HG02885 (cell line): Measurements from ENCODE around the gene PRKCI.
"Not testable (repeated sequence)": the region's sequence is repeated elsewhere in the genome, so short reads cannot be mapped to it uniquely, and the experiment has no call there.

ENCODE experiments used
- ATAC-seq: cut with Tn5 transposase; IDR thresholded peaks from one replicate; pipeline ENCODE4 v1.9.1; 2021; ENCODE audit warnings: mild to moderate bottlenecking; ENCODE audit not compliant: unreplicated experiment, poor library complexity

PRKCI gene

DNA sequence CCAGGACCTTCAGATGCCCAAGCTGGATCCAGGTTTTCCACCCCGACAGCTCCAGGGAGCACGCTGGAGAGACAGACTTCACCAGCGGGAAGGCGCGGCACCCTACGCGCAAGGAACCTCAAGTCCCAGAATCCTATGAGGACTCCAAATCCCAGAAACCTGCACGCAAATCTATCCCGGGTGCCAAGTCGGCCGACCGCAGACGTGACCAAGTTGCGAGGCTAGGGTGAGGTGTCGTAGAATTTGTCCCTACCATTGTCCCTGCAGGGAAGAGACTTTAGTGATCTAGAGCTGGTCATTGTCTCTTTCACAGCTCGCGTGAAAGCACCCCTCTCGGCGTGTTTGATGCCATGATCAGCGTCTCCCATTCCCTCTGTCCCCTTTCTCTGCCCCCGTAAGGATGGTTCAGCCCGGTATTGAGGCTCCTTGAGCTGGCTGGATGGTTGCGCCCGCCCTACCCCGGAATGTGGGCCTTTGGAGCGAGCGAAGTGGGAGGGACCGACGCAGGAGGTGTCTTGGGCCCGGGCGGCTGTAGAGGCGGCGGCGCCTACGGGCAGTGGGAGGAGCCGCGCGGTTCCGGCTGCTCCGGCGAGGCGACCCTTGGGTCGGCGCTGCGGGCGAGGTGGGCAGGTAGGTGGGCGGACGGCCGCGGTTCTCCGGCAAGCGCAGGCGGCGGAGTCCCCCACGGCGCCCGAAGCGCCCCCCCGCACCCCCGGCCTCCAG lies at the start of gene PRKCI:
TSS of gene PRKCI (plus strand) at position 501 of the 723 bp plus-strand sequence. CDS start 246 bp downstream, outside the sequence.
- peak; percentile 96 for ATAC-seq

DNA sequence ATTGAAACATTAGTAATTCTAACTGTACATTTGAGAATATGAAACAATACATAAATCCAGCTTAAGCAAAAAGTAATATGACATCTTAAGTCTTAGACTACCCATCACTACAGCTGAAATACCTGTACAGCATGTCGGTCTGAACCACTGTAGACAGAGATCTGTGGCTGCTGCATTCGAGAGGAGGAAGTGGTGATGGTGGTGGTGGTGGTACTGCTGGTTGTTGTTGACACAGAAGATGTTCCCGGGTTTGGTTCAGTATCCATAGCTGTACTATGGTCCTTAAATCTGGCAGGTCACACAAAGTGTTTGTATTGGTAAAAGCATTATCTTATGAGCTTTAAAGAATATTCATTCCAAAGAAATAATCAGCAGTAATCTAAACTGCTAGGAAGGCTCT lies 43.6 kb upstream of the PRKCI start:
- peak; percentile 35 for ATAC-seq

DNA sequence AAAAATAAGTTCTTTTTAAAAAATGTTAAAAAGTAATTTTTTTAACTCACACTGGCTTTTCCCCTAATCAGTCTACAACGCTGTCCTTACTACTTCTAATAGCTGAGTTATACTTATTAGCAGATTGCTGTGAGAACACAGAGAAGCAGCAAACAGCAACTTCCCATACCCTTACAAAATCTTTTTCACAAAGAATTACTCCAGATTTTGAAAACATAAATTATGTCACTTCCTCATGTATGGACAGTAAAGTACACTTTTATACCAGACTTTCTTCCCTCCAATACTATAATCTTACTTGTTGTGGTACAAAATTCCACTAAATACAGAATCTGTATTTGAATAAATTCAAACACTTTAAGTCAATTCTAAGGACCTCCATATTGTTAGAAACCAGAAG lies 42.8 kb upstream of the PRKCI start:
- ATAC-seq: no peak

DNA sequence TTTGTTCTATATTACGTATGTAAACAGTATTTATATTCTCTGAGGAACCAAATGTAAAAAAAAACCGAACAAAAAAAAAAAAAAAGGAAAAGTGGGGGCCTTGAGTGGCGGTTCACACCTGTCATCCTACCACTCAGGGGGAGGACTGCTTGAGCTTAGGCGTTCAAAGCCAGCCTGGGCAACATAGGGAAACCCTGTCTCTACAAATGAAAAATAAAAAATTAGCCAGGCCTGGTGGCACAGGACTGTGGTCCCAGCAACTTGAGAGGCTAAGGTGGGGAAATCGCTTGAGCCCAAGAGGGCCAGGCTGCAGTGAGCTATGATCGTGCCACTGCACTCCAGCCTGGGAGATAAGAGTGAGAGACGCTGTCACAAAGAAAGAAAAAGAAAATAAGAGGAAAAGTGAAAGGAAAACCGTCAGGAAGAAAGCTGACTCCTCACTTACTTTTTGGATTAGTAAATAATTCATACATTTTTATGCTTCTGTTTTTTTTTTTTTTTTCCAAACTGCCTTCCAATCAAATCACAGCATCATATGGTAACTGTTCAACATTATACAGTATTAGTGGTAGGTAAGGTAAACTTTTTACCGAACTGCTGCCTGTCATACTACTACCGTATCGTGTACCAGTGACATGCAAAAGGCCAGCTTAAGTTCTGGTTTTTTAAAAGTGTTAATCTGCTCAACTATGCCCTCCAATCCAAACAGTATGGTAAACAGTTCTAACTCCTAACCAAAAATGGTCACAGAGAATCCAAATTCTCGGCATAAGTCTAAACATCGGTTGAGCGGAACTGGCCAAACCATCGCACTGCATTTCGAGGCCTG lies 41.9 kb upstream of the PRKCI start:
- ATAC-seq: peak; percentile 31

DNA sequence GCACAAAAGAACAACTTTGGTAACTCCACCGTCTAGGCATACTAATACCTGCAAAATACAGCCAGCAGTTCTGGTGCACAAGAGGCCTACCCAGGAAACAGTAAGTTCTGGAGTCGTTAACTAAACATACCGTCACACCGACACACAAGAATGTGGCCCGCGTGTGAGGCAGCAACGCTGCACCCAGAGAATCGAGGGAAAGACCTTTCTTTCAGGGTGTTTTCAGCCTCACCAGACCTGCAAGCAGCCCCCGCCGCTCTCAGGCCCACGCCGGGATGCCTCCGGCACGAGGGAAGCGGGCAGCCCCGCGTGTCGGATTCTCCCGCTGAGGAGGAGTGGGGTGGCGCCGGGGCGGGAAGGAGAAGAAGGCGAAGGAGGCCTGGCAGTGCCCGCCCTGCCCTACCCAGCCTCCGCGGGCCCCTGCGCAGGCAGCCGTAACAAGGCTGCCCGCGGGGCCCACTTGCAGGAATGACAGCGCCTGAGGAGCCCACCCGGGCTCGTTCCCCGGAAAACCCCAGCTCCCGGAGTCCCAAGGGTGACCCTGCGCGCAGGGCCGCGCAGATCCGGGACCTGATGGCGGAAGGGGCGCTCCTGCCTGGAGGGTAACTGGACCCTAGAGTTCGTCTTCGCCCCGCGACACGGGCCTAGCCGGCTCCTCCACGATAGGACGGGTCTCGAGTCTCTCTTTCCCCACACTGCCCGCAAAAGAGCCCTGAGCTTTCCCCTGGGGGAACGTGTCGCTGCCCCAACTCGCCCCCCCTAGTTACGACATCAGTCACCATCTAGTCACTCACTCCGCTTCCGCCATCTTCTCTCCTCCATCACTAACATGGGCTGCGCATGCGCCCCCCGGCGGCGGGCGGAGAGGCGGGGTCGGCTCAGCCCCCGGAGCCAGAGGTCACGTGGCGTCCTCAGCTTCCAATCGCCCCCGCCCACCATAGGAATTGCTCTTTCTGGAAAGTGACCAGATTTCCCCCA lies 41.0 kb upstream of the PRKCI start, which contains the start of gene PHC3:
TSS of gene PHC3 (minus strand) at position 826 of the 978 bp plus-strand sequence. CDS start at position 808, 18 bp downstream.
- peak; percentile 81 for ATAC-seq

DNA sequence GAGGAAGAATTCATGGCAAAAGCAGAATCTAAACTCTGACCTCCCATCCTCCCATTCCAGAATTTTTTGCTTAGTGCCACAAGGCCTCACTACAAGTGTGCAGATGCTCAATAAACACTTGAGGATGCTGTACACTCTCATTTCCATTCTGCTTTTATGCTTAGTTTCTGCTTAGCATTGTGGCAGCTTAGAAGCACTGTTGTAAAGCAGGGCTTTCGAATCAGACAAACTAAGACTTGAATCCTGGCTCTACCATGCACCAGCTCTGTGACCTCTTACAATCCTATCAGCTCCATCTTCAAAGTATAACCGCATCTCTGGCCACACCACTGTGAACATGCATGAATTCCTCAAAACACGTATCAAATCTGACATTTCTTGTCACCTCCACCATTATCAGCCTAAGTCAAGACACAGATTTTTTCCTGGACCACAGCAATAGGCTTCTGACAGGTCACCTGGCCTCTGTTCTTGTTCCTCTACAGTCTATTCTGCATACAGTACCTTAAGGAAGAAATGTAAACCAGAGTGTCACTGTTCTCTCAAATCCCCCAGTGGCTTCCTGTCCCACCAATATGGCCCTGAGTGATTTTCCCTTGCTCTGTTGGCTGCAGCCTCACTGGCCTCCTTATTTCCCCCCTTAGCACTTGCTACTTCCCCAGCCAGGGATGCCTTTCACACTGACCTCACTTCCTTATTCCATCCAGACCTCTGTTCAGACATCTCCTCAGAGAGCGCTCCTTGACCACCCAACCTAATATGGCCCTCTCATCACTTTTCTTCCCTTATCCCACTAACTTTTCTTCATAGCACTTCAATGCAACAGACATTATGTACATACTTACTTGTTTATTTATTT lies 32.6 kb upstream of the PRKCI start:
- ATAC-seq: no peak

DNA sequence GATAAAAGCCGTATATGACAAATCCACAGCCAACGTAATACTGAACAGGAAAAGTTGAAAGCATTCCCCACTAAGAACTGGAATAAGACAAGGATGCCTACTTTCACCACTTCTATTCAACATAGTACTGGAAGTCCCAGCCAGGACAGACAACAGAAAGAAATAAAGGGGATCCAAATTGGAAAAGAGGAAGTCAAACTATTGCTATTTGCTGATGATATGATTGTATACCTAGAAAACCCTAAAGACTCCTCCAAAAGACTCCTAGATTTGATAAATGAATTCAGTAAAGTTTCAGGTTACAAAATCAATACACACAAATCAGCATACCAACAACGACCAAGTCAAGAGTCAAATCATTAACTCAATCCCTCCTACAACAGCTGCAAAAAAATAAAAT lies 26.5 kb upstream of the PRKCI start:
- not testable (repeated sequence) for ATAC-seq

DNA sequence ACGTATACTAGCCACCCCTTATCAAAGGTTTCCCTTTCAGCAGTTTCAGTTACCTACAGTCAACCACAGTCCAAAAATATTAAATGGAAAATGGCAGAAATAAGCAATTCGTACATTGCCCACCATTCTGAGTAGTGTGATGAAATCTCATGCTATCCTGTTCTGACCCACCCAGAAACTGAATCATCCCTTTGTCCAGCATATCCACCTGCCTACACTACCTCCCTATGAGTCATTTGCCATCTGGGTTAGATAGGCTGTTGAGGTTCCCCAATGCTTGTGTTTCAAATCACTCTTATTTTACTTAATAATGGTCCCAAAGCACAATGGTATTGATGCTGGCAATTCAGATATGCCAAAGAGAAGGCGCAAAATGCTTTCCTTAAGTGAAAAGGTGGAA lies 25.4 kb upstream of the PRKCI start:
- ATAC-seq: no peak

DNA sequence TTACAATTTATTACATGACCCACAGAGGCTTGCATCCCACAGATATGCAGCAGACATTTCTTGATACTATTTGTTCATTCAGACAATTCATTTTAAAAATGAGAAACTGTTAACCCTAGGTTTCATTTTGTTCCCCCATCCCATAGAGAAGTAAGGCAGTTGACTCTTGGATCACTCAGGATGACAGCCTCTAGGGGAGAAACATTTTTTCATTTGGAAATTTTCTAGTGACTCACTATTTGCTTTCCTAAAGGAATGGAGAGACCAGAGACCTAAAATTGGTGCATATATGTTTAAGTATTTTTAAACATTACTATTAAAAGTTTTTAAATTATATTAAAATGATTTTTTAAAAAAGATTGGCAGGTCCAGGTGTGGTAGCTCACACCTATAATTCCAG lies 21.2 kb upstream of the PRKCI start:
- ATAC-seq: no peak

DNA sequence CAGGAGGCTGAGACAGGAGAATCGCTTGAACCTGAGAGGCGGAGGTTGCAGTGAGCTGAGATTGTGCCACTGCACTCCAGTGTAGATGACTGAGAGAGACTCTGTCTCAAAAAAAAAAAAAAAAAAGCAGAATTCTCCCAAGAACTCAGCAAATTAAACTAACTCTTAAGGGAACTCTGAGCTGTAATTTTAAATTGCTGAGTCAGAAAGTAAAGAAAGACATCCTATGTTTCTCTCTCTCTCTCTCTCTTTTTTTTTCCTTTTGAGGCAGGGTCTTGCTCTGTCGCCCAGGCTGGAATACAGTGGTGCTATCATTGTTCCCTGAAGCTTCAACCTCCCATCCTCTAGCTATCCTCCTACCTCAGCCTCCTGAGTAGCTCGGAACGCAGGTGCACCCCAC lies 20.7 kb upstream of the PRKCI start:
- no peak for ATAC-seq

DNA sequence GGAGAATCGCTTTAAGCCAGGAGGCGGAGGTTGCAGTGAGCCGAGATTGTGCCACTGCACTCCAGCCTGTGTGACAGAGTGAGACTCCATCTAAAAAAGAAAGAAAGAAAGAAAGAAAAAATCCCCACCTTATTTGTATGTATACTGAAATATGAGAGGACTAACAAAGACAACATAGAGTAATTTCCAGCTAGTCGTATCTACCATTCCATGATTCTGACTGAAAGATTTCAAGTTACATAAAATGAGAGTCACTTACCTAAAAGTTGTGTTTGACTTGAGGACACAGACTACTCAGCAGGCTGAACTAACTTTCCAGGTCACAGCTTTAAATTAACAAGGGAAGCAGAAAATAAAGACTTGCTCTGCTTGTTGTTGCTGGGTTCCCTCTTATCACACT lies 18.8 kb upstream of the PRKCI start:
- no peak for ATAC-seq

DNA sequence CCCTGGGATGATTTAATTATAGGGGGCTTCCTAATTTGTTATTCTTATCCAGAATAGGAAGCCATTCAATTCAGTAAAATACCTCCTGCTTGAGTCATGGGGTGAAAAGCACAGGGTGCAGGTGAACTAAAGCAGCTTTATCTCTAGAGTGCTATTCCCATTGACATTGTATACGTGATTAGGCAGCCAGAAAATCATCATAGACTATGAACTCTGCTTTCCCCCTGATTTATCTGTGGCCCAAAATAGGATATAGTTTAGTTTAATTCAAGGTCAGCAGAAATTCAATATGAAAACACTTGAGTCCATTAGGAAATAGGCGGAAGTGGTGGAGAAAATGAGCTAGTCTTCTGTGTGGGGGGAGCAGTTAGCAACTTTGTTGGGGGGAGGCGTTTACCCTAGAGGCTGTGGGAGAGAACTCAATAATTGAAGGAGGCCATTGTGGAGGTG lies 18.2 kb upstream of the PRKCI start:
- no peak for ATAC-seq

DNA sequence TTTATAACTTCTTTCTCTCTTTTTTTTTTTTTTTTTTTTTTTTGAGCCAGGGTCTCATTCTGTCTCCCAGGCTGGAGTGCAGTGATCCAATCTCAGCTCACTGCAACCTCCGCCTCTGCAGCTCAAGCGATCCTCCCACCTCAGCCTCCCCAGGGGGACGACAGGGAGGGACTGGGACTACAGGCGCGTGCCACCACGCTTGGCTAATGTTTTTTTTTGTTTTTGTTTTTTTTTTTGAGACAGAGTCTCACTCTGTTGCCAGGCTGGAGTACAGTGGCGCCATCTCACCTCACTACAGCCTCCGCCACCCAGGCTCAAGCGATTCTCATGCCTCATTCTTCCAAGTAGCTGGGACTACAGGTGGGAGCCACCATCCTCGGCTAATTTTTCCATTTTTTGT lies 17.7 kb upstream of the PRKCI start:
- no peak for ATAC-seq

DNA sequence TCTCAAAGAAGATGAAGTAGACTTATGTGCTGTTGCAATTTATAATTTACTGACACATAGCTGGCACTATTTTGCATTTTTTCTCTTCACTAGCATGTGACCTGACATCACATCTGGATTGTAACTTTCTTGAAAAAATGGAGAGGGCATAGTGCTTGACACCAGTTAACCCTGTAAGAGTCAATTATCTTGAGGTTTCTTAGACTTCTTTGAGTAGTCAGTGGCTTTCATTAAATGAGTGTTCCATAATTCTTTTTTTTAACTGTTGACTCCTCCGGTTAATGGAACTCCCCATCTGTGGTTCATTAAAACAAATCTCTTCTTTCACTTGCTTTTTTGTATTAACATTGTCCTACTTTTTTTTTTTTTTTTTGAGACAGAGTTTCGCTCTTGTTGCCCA lies 16.9 kb upstream of the PRKCI start:
- no peak for ATAC-seq

DNA sequence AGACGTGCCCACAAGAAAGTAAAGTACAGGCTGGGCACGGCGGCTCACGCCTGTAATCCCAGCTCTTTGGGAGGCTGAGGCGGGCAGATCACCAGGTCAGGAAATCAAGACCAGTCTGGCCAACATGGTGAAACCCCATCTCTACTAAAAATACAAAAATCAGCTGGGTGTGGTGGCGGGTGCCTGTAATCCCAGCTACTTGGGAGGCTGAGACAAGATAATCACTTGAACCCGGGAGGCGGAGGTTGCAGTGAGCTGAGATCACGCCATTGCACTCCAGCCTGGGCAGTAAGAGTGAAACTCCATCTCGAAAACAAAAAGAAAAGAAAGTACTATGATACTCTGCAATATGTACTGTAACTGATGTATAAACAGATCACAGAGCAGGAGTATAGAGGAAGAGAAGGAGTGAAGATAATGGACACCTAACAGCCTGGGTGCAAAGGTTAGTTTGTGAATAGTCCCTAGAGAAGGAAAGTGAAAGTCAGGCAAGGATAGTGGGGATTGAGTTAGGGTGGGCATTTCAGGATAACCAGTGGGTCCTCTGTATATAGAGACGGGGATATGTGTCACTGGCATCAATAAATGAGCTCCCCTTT lies 16.0 kb upstream of the PRKCI start:
- ATAC-seq: not testable (repeated sequence)

DNA sequence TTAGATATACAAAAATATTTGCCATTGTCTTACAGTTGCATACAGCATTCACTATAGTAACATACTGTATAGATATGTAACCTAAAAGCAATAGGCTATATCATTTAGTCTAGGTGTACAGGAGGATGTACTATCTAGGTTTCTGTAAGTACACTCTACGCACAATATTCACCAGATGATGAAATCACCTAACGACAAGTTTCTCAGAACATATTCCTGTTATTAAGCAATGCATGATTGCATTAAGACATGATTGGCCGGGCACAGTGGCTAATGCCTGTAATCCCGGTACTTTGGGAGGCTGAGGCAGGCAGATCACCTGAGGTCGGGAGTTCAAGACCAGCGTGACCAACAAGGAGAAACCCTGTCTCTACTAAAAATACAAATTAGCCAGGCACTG lies 14.5 kb upstream of the PRKCI start:
- no peak for ATAC-seq

DNA sequence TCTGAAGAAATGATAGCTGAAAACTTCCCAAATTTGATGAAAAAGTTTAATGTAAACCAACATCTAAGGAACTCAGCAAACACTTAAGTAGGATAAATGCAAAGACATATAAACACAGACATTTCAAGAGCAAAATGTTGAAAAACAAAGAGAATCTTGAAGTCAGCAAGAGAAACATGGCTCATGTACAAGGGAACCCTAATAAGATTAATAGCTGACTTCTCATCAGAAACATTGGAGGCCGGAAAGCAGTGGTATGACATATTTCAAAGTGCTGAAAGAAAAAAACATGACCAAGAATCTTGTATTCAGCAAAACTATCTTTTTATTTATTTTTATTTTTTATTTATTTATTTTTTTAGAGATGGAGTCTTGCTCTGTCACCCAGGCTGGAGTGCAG lies 10.6 kb upstream of the PRKCI start:
- no peak for ATAC-seq

DNA sequence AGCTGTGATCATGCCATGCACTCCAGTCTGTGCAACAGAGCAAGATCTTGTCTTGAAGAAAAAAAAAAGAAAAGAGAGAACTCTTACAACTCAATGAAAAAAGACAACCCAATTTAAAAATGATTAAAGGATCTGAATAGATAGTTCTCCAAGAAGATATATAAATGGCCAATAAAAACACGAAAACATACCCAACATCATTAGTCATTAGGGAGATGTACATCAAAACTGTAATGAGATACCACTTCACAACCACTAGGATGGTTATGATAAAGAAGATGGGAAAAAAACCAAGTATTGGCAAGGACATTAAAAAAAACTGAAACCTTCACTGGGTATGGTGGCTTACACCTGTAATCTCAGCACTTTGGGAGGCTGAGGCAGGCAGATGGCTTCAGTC lies 2.4 kb upstream of the PRKCI start:
- no peak for ATAC-seq

DNA sequence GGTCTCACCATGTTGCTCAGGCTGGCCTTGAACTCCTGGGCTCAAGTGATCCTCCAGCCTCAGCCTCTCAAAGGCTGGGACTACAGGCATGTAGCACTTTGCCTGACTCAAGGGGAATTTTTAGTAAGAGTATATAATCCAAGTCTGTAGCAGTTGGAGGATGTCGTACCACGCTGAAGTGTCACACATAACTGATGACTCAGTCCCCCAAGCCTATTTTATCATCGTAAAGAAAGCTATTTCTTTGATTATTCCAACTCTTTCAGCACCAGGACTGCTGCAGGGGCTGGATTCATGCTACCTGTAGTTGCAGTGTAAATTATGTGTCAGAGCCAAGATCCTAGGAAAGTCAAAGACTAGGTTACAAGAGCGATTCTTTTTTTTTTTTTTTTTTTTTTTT lies 1.4 kb upstream of the PRKCI start:
- ATAC-seq: no peak
